DOHH2 (cell line): ENCODE measurements around the gene TAF1D.

Experiments used
- H3F3A ChIP-seq: fragments of 200-600 bp; sonication (generic), shearing (Covaris generic); 2 replicates; pipeline ENCODE4 v1.6.0; 2016; ENCODE audit warnings: antibody characterized with exemption, mild to moderate bottlenecking; ENCODE audit not compliant: control insufficient read depth, insufficient read depth
- H3K27ac ChIP-seq: fragments of 200-600 bp; sonication (generic); 2 replicates; pipeline ENCODE4 v1.5.1; 2014; ENCODE audit warnings: low read depth, mild to moderate bottlenecking, low read length, moderate library complexity
- H3K27me3 ChIP-seq: fragments of 200-600 bp; sonication (generic); 2 replicates; pipeline ENCODE4 v1.6.1; 2014; ENCODE audit warnings: mild to moderate bottlenecking, low read length, mixed read lengths; ENCODE audit not compliant: control insufficient read depth
- H3K36me3 ChIP-seq: fragments of 200-600 bp; sonication (generic); 2 replicates; pipeline ENCODE4 v1.6.1; 2014; ENCODE audit warnings: mild to moderate bottlenecking, low read length, moderate library complexity, mixed read lengths; ENCODE audit not compliant: control insufficient read depth
- H3K4me1 ChIP-seq: fragments of 200-600 bp; sonication (generic); 2 replicates; pipeline ENCODE4 v1.6.1; 2014; ENCODE audit warnings: mild to moderate bottlenecking, low read length, mixed read lengths; ENCODE audit not compliant: control insufficient read depth
- H3K4me2 ChIP-seq: fragments of 200-600 bp; sonication (generic); 2 replicates; pipeline ENCODE4 v1.6.0; 2014; ENCODE audit warnings: mild to moderate bottlenecking, low read length, moderate library complexity
- H3K4me3 ChIP-seq: fragments of 200-600 bp; sonication (generic); 2 replicates; pipeline ENCODE4 v1.5.1; 2014; ENCODE audit warnings: mild to moderate bottlenecking, low read length, mixed read lengths
- H3K79me2 ChIP-seq: fragments of 200-600 bp; sonication (generic); 2 replicates; pipeline ENCODE4 v1.6.1; 2014; ENCODE audit warnings: mild to moderate bottlenecking, low read length, mixed read lengths; ENCODE audit not compliant: control insufficient read depth
- H3K9me2 ChIP-seq: fragments of 200-600 bp; sonication (generic); replicated peaks from 2 replicates; pipeline ENCODE4 v1.6.1; 2014; ENCODE audit warnings: mild to moderate bottlenecking, low read length, mixed read lengths; ENCODE audit not compliant: control insufficient read depth
- H3K9me3 ChIP-seq: fragments of 200-600 bp; sonication (generic); 2 replicates; pipeline ENCODE4 v1.6.1; 2014; ENCODE audit warnings: antibody characterized with exemption, low read length, mixed read lengths; ENCODE audit not compliant: control insufficient read depth, insufficient read depth
- H4K20me1 ChIP-seq: fragments of 200-600 bp; sonication (generic); 2 replicates; pipeline ENCODE4 v1.6.0; 2014; ENCODE audit warnings: low read depth, mild to moderate bottlenecking, antibody characterized with exemption, low read length, moderate library complexity; ENCODE audit not compliant: control insufficient read depth, insufficient read depth
- CTCF ChIP-seq: fragments of 200-600 bp; sonication (generic); IDR thresholded peaks from one replicate; pipeline ENCODE4 v1.5.1; 2014; ENCODE audit warnings: antibody characterized with exemption, mild to moderate bottlenecking, low read depth, low read length; ENCODE audit not compliant: poor library complexity, severe bottlenecking
- EZH2phosphoT487 ChIP-seq: fragments of 200-600 bp; sonication (generic); IDR thresholded peaks from 2 replicates; pipeline ENCODE4 v1.6.1; 2017; ENCODE audit warnings: borderline replicate concordance, mild to moderate bottlenecking, antibody characterized with exemption, low read length, moderate library complexity, mixed read lengths

Gene TAF1D

GRCh38 chr11:93732237-93732892 is 8.9 kb downstream of the TAF1D start:
- no peaks in the 10 kb centered on the region for H3K9me3 ChIP-seq
- H3K4me2 ChIP-seq, result no peak overlapping the region
- peaks cover 42% of the 10 kb centered on the region for H3K79me2 ChIP-seq
- H3K27ac ChIP-seq, result no peak overlapping the region
- no peaks in the 10 kb centered on the region for H3K27me3 ChIP-seq
- peaks cover 100% of the 10 kb centered on the region for H3K36me3 ChIP-seq
- no peak overlapping the region for H3K4me3 ChIP-seq
- H4K20me1 ChIP-seq, result peaks cover 53% of the 10 kb centered on the region
- peaks cover 32% of the 10 kb centered on the region for H3K4me1 ChIP-seq
- peaks cover 100% of the 10 kb centered on the region for H3F3A ChIP-seq
- no peak for TF ChIP-seq CTCF
- no peak for TF ChIP-seq EZH2phosphoT487
- H3K9me2 ChIP-seq, result no peaks in the 10 kb centered on the region

GRCh38 chr11:93730108-93731107 is 10.9 kb downstream of the TAF1D start:
- H3F3A ChIP-seq, result peaks cover 97% of the 10 kb centered on the region
- TF ChIP-seq EZH2phosphoT487 (no peak), CTCF (no peak)
- H3K9me2 ChIP-seq, result no peaks in the 10 kb centered on the region
- H3K4me1 ChIP-seq, result peaks cover 12% of the 10 kb centered on the region
- H3K4me2 ChIP-seq, result no peak overlapping the region
- peaks cover 98% of the 10 kb centered on the region for H3K36me3 ChIP-seq
- peaks cover 23% of the 10 kb centered on the region for H3K79me2 ChIP-seq
- H3K27ac ChIP-seq, result peak overlapping the region; percentile 7; the same call in 1 of the 2 replicates
- no peaks in the 10 kb centered on the region for H3K27me3 ChIP-seq
- no peak overlapping the region for H3K4me3 ChIP-seq
- H3K9me3 ChIP-seq, result no peaks in the 10 kb centered on the region
- peaks cover 35% of the 10 kb centered on the region for H4K20me1 ChIP-seq

- Histone ChIP-seq H3K27me3 (no peaks in the 10 kb centered on the region), H3F3A (peaks cover 91% of the 10 kb centered on the region), H3K4me1 (no peaks in the 10 kb centered on the region; the same call in 1 of the 2 replicates), H3K4me3 (no peak overlapping the region), H4K20me1 (peaks cover 27% of the 10 kb centered on the region), H3K36me3 (peaks cover 93% of the 10 kb centered on the region), H3K79me2 (peaks cover 10% of the 10 kb centered on the region; the same call in 1 of the 2 replicates), H3K9me3 (no peaks in the 10 kb centered on the region), H3K9me2 (no peaks in the 10 kb centered on the region), H3K27ac (no peak overlapping the region), H3K4me2 (no peak overlapping the region)
- no peak for TF ChIP-seq CTCF
- TF ChIP-seq EZH2phosphoT487, result no peak
Measured at GRCh38 chr11:93729129-93729616, 12.1 kb downstream of the TAF1D start.
